HEK293 (cell line): ENCODE results near the gene MUC7.

Experiments used
- CTCF ChIA-PET: fragments of 350-600 bp; formaldehyde crosslinking; extraction: SDS; loops from one replicate; lab custom pipeline; 2021; ENCODE audit warnings: antibody characterized with exemption; lab: Yijun Ruan, JAX
- POLR2A ChIA-PET: fragments of 300-600 bp; formaldehyde crosslinking; extraction: SDS; loops from one replicate; lab custom pipeline; 2020; ENCODE audit warnings: antibody characterized with exemption, inconsistent platforms; lab: Yijun Ruan, JAX
- H3K27ac ChIP-seq: fragments of 200-500 bp; sonication (Bioruptor generic); 2 replicates; pipeline ENCODE4 v1.5.1; 2014; ENCODE audit warnings: low read depth, low read length, control low read depth, inconsistent platforms; ENCODE audit errors: extremely low read depth
- H3K36me3 ChIP-seq, 2 experiments: fragments of 200-500 bp in 1 of 2; sonication (Bioruptor generic) in 1 of 2; 1 replicate in 1 of 2; 2 replicates in 1 of 2; pipeline ENCODE4 v1.5.1; 2014 to 2017; ENCODE audit warnings: inconsistent platforms in 2 of 2, low read length in 2 of 2; ENCODE audit not compliant: control insufficient read depth in 2 of 2, insufficient read depth in 1 of 2
- H3K4me1 ChIP-seq: fragments of 200-500 bp; sonication (Bioruptor generic); 2 replicates; pipeline ENCODE4 v1.5.1; 2014; ENCODE audit warnings: mild to moderate bottlenecking, low read length, inconsistent platforms; ENCODE audit not compliant: control insufficient read depth, insufficient read depth
- H3K4me3 ChIP-seq: 2 replicates; pipeline ENCODE4 v1.5.1; 2011; ENCODE audit warnings: low read depth, mild to moderate bottlenecking, control low read depth, low read length, moderate library complexity
- H3K9me3 ChIP-seq: fragments of 200-500 bp; sonication (Bioruptor generic); 2 replicates; pipeline ENCODE4 v1.5.1; 2014; ENCODE audit warnings: low read depth, low read length, inconsistent platforms; ENCODE audit not compliant: control insufficient read depth, insufficient read depth
- HOXA7 ChIP-seq: sonication (generic); formaldehyde crosslinking; IDR thresholded peaks from 2 replicates; pipeline ENCODE4 v1.8.1; 2022; ENCODE audit warnings: missing genetic modification reagents, borderline replicate concordance
- KLF1 ChIP-seq: fragments of 450-650 bp; formaldehyde crosslinking; IDR thresholded peaks from 2 replicates; pipeline ENCODE4 v1.5.1; 2016; ENCODE audit warnings: missing biosample characterization, missing genetic modification characterization
- SP2 ChIP-seq: fragments of 450-650 bp; formaldehyde crosslinking; IDR thresholded peaks from 2 replicates; pipeline ENCODE4 v1.5.1; 2016; ENCODE audit warnings: missing biosample characterization, missing genetic modification characterization
- ZFP37 ChIP-seq: fragments of 450-650 bp; formaldehyde crosslinking; IDR thresholded peaks from 2 replicates; pipeline ENCODE4 v1.5.1; 2016; ENCODE audit warnings: missing biosample characterization, missing genetic modification characterization
- ZFP41 ChIP-seq: fragments of 450-650 bp; formaldehyde crosslinking; IDR thresholded peaks from 2 replicates; pipeline ENCODE4 v1.5.1; 2016; ENCODE audit warnings: missing biosample characterization, missing genetic modification characterization, borderline replicate concordance
- ZNF221 ChIP-seq: fragments of 450-650 bp; formaldehyde crosslinking; IDR thresholded peaks from 2 replicates; pipeline ENCODE4 v1.5.1; 2017; ENCODE audit warnings: missing biosample characterization, missing genetic modification characterization, borderline replicate concordance
- ZNF223 ChIP-seq: fragments of 450-650 bp; formaldehyde crosslinking; IDR thresholded peaks from 2 replicates; pipeline ENCODE4 v1.5.1; 2016; ENCODE audit warnings: missing biosample characterization, missing genetic modification characterization
- ZNF530 ChIP-seq: fragments of 450-650 bp; formaldehyde crosslinking; IDR thresholded peaks from 2 replicates; pipeline ENCODE4 v1.5.1; 2016; ENCODE audit warnings: low read depth, missing biosample characterization, missing genetic modification characterization
- ZNF558 ChIP-seq: fragments of 450-650 bp; formaldehyde crosslinking; IDR thresholded peaks from 2 replicates; pipeline ENCODE4 v1.5.1; 2016; ENCODE audit warnings: missing biosample characterization, missing genetic modification characterization
- ZNF747 ChIP-seq: fragments of 450-650 bp; formaldehyde crosslinking; IDR thresholded peaks from 2 replicates; pipeline ENCODE4 v1.5.1; 2016; ENCODE audit warnings: missing biosample characterization, missing genetic modification characterization
- ZNF791 ChIP-seq: fragments of 450-650 bp; formaldehyde crosslinking; IDR thresholded peaks from 2 replicates; pipeline ENCODE4 v1.5.1; 2016; ENCODE audit warnings: missing biosample characterization, missing genetic modification characterization
- TF ChIP-seq, protein P1 (sequence below): fragments of 450-650 bp; formaldehyde crosslinking; IDR thresholded peaks from 2 replicates; pipeline ENCODE4 v1.5.0; 2017; ENCODE audit warnings: missing biosample characterization, missing genetic modification characterization, borderline replicate concordance
- TF ChIP-seq, protein P2 (sequence below): fragments of 450-650 bp; formaldehyde crosslinking; IDR thresholded peaks from 2 replicates; pipeline ENCODE4 v1.5.1; 2016; ENCODE audit warnings: missing biosample characterization, missing genetic modification characterization
- TF ChIP-seq, protein P3 (sequence below): fragments of 450-650 bp; formaldehyde crosslinking; IDR thresholded peaks from 2 replicates; pipeline ENCODE4 v1.5.1; 2016; ENCODE audit warnings: missing biosample characterization, missing genetic modification characterization, borderline replicate concordance

The MUC7 gene

DNA sequence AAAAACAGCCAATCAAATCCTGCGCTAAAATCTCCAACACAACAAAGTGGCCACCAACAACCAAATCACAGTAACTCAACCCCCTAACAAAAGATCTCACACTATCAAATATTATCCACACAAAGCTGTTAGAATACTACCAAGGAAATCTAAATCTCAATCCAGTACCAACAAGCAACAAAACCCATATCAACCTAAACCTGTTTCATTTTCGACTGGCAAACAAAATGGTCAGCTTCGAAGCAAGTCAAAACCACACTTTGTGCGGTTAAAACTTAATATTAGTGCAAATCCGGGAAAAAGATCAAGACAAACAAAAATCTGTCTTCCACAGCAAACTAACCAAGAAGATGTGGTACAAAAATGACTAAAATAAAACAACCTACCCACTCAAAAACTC, 28.7 kb upstream of the MUC7 start (continued):
- TF ChIP-seq, protein P1, sequence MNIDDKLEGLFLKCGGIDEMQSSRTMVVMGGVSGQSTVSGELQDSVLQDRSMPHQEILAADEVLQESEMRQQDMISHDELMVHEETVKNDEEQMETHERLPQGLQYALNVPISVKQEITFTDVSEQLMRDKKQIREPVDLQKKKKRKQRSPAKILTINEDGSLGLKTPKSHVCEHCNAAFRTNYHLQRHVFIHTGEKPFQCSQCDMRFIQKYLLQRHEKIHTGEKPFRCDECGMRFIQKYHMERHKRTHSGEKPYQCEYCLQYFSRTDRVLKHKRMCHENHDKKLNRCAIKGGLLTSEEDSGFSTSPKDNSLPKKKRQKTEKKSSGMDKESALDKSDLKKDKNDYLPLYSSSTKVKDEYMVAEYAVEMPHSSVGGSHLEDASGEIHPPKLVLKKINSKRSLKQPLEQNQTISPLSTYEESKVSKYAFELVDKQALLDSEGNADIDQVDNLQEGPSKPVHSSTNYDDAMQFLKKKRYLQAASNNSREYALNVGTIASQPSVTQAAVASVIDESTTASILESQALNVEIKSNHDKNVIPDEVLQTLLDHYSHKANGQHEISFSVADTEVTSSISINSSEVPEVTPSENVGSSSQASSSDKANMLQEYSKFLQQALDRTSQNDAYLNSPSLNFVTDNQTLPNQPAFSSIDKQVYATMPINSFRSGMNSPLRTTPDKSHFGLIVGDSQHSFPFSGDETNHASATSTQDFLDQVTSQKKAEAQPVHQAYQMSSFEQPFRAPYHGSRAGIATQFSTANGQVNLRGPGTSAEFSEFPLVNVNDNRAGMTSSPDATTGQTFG = no peak
- TF ChIP-seq ZNF558 (tag by site-specific recombination) = no peak

DNA sequence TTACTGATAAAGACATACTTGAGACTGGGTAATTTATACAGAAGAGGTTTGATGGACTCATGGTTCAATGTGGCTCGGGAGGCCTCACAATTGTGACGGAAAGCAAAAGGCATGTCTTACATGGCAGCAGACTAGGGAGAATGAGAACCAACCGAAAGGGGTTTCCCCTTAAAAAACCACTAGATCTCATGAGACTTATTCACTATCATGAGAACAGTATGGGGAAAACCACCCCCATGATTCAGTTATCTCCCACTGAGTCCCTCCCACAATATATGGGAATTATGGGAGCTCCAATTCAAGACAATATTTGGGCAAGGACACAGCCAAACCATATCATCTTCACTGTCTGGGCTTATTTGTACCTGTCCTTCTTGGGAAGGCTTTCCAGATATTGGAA, 22.8 kb upstream of the MUC7 start:
- TF ChIP-seq ZNF221 = no peak
- H3K27ac ChIP-seq = no peak overlapping the region
- POLR2A ChIA-PET = no interaction called here
- H3K4me3 ChIP-seq = no peak overlapping the region
- H3K9me3 ChIP-seq = no peaks in the 10 kb centered on the region
- CTCF ChIA-PET = interaction anchor here (0.5 kb wide), 1 partner anchor 82 kb away, joined by 3 read pairs; no protein-coding TSS in a partner anchor
- no peaks in the 10 kb centered on the region for H3K36me3 ChIP-seq
- H3K4me1 ChIP-seq = no peaks in the 10 kb centered on the region

DNA sequence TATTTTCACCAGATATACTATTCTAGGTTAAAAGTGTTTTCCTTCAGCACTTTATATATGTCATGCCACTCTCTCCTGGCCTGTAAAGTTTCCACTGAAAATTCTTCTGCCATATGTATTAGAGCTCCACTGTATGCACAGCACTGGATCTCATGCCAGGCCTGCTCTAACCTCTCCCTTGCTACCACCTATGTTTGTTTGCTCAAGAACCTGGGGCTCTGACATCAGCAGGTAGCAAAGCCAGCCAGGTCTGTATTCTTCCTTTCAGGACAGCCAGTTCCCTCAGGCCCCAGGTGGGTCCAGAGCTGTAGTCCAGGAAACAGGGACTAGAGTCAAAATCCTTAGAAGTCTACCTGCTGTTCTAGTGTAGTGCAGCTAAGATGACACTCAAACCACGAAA, 19.1 kb upstream of the MUC7 start:
- H3K4me3 ChIP-seq = no peak overlapping the region
- H3K9me3 ChIP-seq = no peaks in the 10 kb centered on the region
- H3K4me1 ChIP-seq = no peaks in the 10 kb centered on the region
- CTCF ChIA-PET = no interaction called here
- TF ChIP-seq KLF1 (no peak), HOXA7 (no peak), SP2 (tag by site-specific recombination) (no peak), ZNF530 (tag by site-specific recombination) (no peak), ZFP41 (no peak), ZFP37 (tag by site-specific recombination) (no peak), ZNF747 (tag by site-specific recombination) (no peak), ZNF791 (no peak), ZNF223 (no peak)
- TF ChIP-seq, protein P2, sequence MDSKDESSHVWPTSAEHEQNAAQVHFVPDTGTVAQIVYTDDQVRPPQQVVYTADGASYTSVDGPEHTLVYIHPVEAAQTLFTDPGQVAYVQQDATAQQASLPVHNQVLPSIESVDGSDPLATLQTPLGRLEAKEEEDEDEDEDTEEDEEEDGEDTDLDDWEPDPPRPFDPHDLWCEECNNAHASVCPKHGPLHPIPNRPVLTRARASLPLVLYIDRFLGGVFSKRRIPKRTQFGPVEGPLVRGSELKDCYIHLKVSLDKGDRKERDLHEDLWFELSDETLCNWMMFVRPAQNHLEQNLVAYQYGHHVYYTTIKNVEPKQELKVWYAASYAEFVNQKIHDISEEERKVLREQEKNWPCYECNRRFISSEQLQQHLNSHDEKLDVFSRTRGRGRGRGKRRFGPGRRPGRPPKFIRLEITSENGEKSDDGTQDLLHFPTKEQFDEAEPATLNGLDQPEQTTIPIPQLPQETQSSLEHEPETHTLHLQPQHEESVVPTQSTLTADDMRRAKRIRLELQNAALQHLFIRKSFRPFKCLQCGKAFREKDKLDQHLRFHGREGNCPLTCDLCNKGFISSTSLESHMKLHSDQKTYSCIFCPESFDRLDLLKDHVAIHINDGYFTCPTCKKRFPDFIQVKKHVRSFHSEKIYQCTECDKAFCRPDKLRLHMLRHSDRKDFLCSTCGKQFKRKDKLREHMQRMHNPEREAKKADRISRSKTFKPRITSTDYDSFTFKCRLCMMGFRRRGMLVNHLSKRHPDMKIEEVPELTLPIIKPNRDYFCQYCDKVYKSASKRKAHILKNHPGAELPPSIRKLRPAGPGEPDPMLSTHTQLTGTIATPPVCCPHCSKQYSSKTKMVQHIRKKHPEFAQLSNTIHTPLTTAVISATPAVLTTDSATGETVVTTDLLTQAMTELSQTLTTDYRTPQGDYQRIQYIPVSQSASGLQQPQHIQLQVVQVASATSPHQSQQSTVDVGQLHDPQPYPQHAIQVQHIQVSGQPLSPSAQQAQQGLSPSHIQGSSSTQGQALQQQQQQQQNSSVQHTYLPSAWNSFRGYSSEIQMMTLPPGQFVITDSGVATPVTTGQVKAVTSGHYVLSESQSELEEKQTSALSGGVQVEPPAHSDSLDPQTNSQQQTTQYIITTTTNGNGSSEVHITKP (tag by site-specific recombination) = no peak
- TF ChIP-seq, protein P3, sequence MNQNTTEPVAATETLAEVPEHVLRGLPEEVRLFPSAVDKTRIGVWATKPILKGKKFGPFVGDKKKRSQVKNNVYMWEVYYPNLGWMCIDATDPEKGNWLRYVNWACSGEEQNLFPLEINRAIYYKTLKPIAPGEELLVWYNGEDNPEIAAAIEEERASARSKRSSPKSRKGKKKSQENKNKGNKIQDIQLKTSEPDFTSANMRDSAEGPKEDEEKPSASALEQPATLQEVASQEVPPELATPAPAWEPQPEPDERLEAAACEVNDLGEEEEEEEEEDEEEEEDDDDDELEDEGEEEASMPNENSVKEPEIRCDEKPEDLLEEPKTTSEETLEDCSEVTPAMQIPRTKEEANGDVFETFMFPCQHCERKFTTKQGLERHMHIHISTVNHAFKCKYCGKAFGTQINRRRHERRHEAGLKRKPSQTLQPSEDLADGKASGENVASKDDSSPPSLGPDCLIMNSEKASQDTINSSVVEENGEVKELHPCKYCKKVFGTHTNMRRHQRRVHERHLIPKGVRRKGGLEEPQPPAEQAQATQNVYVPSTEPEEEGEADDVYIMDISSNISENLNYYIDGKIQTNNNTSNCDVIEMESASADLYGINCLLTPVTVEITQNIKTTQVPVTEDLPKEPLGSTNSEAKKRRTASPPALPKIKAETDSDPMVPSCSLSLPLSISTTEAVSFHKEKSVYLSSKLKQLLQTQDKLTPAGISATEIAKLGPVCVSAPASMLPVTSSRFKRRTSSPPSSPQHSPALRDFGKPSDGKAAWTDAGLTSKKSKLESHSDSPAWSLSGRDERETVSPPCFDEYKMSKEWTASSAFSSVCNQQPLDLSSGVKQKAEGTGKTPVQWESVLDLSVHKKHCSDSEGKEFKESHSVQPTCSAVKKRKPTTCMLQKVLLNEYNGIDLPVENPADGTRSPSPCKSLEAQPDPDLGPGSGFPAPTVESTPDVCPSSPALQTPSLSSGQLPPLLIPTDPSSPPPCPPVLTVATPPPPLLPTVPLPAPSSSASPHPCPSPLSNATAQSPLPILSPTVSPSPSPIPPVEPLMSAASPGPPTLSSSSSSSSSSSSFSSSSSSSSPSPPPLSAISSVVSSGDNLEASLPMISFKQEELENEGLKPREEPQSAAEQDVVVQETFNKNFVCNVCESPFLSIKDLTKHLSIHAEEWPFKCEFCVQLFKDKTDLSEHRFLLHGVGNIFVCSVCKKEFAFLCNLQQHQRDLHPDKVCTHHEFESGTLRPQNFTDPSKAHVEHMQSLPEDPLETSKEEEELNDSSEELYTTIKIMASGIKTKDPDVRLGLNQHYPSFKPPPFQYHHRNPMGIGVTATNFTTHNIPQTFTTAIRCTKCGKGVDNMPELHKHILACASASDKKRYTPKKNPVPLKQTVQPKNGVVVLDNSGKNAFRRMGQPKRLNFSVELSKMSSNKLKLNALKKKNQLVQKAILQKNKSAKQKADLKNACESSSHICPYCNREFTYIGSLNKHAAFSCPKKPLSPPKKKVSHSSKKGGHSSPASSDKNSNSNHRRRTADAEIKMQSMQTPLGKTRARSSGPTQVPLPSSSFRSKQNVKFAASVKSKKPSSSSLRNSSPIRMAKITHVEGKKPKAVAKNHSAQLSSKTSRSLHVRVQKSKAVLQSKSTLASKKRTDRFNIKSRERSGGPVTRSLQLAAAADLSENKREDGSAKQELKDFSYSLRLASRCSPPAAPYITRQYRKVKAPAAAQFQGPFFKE (tag by site-specific recombination) = no peak
- TF ChIP-seq, all 188 proteins: peak for 0
- POLR2A ChIA-PET = no interaction called here
- Histone ChIP-seq H3K27ac (no peak overlapping the region), H3K36me3 (no peaks in the 10 kb centered on the region)
